ENCODE measurements around the gene ADGRG3. TPM values are rescaled to one million over a fixed set of nuclear protein-coding genes. Genes with fewer than 3 reads are reported as not detected.

Gene ADGRG3
- total RNA-seq, 2 experiments from 2014 or later: not detected

DNA sequence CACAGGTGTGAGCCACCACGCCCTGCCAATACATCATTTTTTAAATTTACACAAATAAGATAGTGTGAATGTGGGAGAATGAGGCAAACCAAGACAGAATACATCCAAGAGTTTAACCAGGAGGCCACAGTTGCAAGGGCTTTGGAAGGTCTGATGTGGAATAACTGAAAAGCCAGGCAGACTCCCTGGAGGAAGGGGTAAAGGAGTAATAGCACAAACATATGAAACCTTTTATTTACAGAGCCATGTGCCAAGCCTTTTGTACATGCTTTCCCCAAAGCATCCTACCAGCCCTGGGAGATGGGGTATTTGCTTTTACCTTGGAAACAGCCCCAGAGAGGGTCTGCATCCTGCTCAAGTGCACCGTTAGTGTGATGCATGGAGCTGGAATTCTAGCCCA lies 4.7 kb downstream of the ADGRG3 start:
- H3K36me3 Mint-ChIP-seq (ENCODE audit: low read depth): no peaks in the 10 kb centered on the region
- ChIA-PET POLR2A (interaction anchor here (1.4 kb wide), 1 partner anchor 25 kb away, joined by 6 read pairs; no protein-coding TSS in a partner anchor), CTCF (interaction anchor here (0.9 to 1.7 kb wide), 4 partner anchors 24 to 96 kb away, joined by 3 to 12 read pairs (median 6); no protein-coding TSS in a partner anchor)
- TF ChIP-seq, protein P1, sequence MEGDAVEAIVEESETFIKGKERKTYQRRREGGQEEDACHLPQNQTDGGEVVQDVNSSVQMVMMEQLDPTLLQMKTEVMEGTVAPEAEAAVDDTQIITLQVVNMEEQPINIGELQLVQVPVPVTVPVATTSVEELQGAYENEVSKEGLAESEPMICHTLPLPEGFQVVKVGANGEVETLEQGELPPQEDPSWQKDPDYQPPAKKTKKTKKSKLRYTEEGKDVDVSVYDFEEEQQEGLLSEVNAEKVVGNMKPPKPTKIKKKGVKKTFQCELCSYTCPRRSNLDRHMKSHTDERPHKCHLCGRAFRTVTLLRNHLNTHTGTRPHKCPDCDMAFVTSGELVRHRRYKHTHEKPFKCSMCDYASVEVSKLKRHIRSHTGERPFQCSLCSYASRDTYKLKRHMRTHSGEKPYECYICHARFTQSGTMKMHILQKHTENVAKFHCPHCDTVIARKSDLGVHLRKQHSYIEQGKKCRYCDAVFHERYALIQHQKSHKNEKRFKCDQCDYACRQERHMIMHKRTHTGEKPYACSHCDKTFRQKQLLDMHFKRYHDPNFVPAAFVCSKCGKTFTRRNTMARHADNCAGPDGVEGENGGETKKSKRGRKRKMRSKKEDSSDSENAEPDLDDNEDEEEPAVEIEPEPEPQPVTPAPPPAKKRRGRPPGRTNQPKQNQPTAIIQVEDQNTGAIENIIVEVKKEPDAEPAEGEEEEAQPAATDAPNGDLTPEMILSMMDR (IDR thresholded peaks at IDR 0.05): no peak
- no peaks in the 10 kb centered on the region for H3K4me1 Mint-ChIP-seq (ENCODE audit: low read depth)
- no peaks in the 10 kb centered on the region for H3K27me3 Mint-ChIP-seq
- intact Hi-C loops (cut with micrococcal nuclease): no loop called here
- no peak overlapping the region for H3K27ac Mint-ChIP-seq
- ATAC-seq (no peak), DNase-seq (no peak)
- H3K9me3 Mint-ChIP-seq: no peaks in the 10 kb centered on the region
- no peak overlapping the region for H3K4me3 Mint-ChIP-seq

DNA sequence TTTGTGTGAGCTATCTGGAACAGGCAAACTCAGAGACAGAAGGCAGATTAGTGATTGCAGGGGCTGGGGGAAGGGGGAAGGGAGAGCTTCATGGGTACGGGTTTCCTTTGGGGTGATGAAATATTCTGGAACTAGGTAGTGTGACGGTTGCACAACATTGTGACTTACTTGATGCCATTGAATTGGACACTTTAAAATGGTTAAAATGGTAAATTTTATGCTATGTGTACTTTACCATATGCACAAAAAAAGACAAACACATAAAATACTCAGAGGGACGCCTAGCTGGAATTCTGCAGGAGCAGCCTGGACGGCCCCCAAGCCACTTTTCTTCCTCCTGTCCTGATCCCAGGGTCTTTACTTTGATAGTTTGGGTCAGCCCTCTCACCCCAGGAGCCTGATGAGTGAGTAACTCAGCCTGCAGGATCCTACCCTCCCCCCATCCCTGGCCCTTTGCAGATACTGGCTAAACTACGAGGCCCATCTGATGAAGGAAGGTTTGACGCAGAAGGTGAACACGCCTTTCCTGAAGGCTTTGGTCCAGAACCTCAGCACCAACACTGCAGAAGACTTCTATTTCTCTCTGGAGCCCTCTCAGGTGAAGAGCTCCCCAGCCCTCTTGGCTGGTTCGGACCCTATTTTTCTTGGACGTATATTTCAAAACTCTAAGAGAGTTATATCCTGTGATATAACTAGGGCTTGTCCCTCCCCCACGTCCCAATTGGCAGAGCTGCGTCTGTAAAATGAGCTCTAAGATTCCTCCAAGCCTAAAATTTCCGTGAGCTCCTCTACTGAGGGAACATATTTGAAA lies 7.8 kb downstream of the ADGRG3 start:
- Mint-ChIP-seq H3K36me3 (ENCODE audit: low read depth) (no peaks in the 10 kb centered on the region), H3K4me3 (no peak overlapping the region)

DNA sequence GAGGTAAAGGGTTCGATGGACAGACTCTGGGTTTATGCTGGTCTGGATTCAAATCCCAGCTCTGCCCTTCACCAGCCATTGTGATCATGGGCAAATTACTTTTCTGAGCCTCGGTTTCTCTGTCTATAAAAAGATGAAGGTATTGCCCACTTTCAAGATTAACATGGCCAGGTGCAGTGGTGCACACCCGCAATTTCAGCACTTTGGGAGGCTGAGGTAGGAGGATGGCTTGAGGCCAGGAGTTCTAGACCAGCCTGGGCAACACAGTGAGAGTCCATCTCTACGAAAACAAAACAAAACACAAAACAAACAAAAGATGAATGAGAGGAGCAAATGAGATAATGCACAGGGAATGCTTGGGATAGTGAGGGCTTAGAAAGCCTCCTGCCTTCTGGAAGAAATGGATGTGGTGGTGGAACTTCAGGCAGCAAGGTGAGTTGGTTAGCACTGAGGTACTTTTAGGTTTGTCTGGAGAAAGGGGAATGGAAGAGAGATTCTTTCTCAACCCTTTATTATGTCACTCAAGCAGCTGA lies 8.5 kb downstream of the ADGRG3 start:
- ChIA-PET POLR2A (no interaction called here), CTCF (no interaction called here)
- ATAC-seq (no peak), DNase-seq (no peak)
- Mint-ChIP-seq H3K27ac (no peak overlapping the region), H3K27me3 (no peaks in the 10 kb centered on the region), H3K36me3 (ENCODE audit: low read depth) (no peaks in the 10 kb centered on the region), H3K4me1 (ENCODE audit: low read depth) (no peaks in the 10 kb centered on the region), H3K9me3 (no peaks in the 10 kb centered on the region), H3K4me3 (no peak overlapping the region)
- intact Hi-C loops (cut with micrococcal nuclease): no loop called here
- TF ChIP-seq, protein P1 (IDR thresholded peaks at IDR 0.05): no peak

More for the DNA sequence above, 7.8 kb downstream of the ADGRG3 start:
- DNase-seq (no peak), ATAC-seq (no peak)
- Mint-ChIP-seq H3K27ac (no peak overlapping the region), H3K9me3 (no peaks in the 10 kb centered on the region), H3K27me3 (no peaks in the 10 kb centered on the region), H3K4me1 (ENCODE audit: low read depth) (no peaks in the 10 kb centered on the region)
- ChIA-PET CTCF (no interaction called here), POLR2A (no interaction called here)
- TF ChIP-seq, protein P1 (IDR thresholded peaks at IDR 0.05): no peak
- intact Hi-C loops (cut with micrococcal nuclease): no loop called here

DNA sequence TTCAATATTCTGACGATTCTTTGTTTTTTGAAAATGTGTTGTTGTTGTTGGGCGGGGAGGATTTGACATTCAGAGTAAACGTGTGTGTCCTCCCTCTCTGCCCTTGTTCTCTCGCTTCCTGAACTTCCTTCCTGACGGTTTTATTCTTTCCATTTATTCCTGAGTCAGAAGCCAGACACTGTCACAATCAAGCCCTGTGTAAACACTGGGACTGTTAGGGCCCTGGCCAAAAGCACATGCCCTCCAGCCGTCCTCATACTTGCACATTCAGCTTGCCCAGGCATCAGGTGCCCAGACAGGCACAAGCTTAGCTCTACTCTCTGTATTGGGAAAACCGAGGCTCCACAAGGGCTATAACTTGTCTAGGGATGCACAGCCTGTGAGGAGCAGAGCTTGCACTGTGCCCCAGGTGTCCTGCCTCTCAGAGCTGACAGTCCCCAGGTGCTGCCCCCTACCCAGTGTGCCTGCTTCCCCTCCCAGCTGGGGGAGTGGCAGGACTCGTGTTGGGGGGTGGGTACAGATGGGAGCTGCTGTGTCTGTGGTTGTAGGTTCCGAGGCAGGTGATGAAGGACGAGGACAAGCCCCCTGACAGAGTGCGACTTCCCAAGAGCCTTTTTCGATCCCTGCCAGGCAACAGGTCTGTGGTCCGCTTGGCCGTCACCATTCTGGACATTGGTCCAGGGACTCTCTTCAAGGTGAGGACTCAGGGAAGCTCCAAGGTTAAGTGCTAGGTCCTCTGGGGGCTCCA lies 9.7 kb downstream of the ADGRG3 start:
- no peak for DNase-seq
- Mint-ChIP-seq H3K36me3 (ENCODE audit: low read depth) (no peaks in the 10 kb centered on the region), H3K27me3 (no peaks in the 10 kb centered on the region), H3K4me1 (ENCODE audit: low read depth) (no peaks in the 10 kb centered on the region), H3K9me3 (no peaks in the 10 kb centered on the region), H3K4me3 (no peak overlapping the region), H3K27ac (no peak overlapping the region)
- ChIA-PET POLR2A (no interaction called here), CTCF (no interaction called here)
- TF ChIP-seq, protein P1 (IDR thresholded peaks at IDR 0.05): no peak
- intact Hi-C loops (cut with micrococcal nuclease): no loop called here
- ATAC-seq: no peak

DNA sequence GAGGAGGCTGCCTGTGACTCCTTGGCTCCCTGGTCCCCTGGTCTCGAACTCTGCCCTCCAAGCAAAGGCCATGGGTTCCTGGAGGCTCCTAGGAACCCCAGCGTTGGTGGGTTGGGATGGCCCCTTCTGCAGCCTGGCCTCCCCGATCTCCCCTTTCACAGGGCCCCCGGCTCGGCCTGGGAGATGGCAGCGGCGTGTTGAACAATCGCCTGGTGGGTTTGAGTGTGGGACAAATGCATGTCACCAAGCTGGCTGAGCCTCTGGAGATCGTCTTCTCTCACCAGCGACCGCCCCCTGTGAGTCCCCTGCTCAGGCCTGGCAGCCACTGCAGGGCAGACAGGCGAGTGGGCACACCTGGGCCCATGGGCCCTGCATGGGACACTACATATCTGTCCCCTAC lies 10.9 kb downstream of the ADGRG3 start:
- Mint-ChIP-seq H3K4me1 (ENCODE audit: low read depth) (no peaks in the 10 kb centered on the region), H3K4me3 (no peak overlapping the region), H3K27me3 (no peaks in the 10 kb centered on the region), H3K9me3 (no peaks in the 10 kb centered on the region), H3K27ac (no peak overlapping the region), H3K36me3 (ENCODE audit: low read depth) (no peaks in the 10 kb centered on the region)
- CTCF ChIA-PET: no interaction called here
- intact Hi-C loops (cut with micrococcal nuclease): no loop called here
- ATAC-seq (no peak), DNase-seq (no peak)
- TF ChIP-seq, protein P1 (IDR thresholded peaks at IDR 0.05): no peak
- POLR2A ChIA-PET: no interaction called here
